Activated CD8-positive, alpha-beta memory T cell treated with anti-CD3 and anti-CD28 coated beads, Interleukin-2, amount 50 U/mL, for 1 hour (primary cell): ENCODE results near the gene MSL3B.

Experiments
- DNase-seq: peaks from one replicate; pipeline ENCODE4 v3.0.0-alpha.2; 2020; ENCODE audit errors: extremely low read depth

Gene MSL3B

DNA sequence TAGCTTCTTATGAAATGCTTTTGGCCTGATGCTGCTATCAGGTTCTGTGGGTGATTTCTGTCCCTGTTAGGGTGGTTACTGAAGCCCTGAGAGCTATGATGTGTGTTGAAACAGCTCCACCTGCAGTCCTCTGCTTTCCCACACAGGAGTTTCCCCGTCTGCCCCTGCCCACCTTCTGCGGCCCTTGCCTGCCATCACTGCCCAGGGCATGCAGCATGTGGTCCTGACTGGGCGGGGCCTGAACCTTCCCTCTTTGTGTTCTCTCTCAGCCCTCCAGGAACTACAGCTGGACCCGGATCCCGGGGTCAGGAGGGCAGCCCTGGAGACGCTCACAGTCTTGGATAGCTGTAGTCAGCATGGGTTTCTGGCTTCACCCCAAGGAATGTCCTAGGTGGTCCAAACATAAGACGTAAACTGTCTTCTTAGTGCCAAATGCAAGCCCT lies 35.3 kb downstream of the MSL3B start:
- no peak for DNase-seq

DNA sequence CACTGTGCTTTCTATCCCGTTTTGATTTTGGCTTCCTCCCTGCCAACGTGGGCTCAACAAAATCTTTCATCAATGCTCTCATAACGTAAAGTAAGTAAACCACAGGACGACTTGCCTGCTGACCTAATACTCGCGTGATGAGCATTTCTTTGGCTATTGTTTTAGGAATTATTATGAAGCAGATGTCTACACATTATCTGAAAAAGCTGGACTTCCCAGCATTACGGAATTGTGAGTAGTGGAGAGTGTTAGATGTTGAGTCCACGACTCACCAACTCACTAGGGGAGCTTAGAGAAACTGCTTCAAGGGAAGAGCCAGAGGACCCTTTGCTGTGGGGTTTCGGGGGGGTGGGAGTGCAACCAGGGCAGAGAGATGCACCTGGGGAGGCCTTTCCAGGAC lies 35.8 kb downstream of the MSL3B start:
- no peak for DNase-seq

DNA sequence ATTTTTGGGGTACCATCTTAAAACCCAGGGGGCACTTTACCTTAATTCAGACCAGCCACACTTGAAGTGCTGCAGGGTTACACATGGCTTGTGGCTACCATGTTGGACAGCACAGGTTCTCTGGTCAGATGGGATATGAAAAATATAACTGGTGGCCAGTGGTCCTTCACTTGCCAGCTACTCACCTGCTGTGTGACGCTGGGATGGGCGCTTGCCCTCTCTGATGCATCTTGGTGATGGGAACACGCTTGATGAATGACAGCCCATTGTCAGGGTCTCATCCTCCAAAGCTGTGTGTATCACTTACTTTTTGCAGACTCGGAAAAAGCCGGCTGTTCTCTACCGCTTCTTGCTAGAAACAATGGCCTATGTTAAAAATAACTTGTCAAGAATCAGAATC lies 36.3 kb downstream of the MSL3B start:
- DNase-seq = no peak

DNA sequence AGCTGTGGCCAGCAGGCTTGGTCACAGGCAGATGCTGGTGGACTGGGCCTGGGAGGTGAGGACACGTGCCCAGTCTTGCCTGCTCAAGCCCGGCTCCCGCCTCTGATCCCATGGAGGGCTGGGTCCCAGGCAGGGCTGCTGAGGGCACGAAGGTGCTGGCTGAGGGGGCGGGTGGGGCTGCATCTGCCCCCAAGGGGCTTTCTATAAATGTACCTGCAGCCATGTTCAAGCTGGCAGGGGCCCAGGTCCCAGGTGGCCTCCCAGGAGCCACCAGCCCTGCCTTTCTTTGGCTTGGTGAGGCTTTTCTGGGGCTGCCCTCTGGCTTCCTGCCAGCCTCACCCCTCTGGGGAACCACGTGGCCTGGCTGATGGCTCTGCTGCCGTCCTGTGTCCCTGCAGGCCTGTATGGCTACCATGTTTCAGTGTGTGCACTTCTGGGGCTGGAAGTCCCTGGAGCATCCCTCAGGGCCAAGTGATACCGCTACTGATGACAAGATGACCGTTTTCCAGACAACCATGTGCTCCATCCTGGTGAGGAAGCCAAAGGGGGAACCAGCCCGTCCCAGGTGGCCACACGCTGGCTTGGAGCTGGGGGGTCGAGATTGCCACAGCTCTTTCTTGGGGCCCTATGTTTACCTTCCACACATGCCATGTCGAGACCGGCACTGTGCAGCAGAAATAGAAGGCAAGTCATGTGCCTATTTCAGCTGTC lies 37.0 kb downstream of the MSL3B start:
- no peak for DNase-seq

DNA sequence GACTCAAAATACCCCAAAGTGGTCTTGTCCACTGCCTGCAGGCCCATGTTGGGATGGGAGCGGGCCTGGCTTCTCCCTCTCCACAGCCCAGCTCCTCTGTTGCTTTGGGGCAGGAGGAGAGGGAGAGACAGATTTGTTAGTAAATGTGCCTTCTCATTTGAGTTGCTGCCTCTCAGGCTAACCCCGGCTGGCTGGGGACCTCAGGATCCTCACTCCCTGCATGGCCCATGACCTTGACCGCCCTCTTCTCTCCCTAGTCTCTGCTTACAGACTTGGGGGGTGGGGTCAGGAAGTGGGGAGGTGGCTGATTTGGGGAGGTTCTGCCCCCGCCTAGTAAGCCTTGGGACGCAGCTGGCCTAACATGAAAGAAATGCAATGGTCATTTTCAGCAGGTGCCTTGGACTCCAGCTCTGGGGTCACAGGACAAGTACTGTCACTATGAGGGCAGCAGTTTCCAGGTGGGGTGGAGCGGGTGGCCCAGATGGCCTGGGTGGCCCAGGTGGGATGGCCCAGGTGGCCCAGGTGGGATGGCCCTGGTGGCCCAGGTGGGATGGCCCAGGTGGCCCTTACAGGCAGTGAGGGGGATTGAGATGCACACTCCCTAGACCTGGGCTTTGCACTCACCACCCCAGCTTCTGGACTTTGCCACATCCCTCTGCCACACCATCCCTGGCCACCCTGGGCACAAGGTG lies 37.9 kb downstream of the MSL3B start:
- no peak for DNase-seq

DNA sequence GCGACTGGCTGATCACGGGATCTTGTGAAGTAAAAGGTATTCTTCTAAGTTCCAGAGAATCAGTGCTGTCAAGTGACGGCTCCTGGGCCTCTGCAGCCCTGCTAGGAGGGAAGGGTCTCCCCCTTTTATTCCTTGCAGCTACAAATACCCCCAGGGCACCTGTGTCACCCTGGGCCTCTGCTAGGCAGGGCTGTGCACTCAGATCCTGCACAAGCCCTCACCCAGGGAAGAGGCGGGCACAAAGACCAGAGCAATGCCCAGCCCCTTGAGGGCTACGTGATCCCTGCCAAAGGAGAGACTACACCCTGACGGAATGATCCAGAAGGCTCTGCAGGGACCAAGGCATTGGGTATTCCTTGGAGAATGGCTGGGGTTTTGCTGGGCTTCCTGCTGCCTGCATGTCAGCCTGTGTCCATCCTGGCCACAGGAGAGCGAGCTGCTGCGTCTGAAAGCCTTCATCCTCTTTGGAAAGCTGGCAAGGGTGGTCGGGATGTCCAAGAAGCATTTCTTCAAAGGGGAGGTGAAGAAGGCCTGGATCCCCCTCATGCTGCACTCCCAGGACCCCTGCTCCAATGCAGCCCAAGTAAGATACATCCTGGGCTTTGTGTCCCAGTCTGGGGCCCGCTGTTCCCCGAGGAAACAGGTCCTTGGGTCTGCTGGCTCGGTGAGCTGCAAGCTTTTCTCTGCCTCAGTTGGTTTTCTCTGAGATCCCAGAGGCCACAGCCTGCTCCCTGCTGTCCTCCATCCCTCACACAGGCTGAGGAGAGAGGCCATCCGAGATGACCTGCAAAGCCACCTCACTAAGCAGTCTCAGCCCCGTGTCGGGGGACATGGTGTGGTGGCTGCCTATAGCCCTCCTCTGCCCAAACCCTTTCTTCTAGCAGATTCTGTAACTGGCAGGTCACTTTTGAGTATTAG lies 38.7 kb downstream of the MSL3B start:
- DNase-seq = no peak

DNA sequence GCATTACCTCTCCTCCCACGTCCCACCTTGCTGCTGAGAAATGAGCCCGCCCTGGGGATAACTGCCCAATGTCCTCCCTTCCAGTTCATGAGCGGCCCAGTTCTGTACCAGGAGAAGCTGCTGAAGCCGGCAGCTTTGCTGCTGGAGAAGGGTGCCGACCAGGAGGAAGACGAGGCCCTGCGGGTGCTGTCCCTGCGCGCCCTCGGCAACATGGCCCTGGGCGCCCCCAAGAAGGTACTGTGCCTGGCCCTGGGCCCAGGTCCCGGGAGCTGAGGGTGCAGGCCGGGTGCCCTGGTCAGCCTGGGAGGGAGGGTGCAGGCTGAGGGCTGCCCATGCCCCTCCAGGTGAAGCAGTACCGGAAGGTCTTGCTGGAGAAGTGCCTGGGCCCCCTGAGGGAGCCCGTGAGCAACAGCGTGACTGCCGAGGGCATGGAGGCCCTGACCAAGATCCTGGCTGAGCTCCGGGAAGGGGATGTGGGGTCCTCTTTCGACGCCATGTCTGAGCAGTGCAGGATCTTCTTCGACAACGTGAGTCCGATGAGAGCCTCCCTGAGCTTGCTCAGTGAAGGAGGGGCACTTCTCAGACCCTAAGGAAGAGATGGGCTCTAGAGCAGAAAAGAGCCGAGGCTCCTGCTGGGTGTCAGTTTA lies 39.5 kb downstream of the MSL3B start:
- DNase-seq = no peak

DNA sequence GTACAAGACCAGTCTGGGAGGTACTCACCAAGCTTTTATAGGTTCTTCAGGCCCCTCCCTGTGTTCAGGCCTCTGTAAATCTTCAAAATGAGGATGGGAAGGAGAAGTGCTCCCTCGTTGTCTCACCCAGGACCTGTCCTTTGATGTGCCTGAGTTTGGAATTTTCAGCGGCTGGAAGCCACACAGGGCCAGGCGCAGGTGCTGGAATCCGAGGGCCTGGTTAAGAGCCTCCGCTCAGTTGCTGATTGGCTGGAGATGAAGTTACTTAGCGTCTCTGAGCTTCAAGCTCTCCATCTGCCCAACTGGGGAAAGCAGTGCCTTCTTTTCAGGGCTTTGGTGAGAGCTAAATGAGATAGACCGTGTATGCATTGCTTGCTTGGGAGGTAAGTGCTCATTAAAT lies 43.8 kb downstream of the MSL3B start:
- DNase-seq = no peak

DNA sequence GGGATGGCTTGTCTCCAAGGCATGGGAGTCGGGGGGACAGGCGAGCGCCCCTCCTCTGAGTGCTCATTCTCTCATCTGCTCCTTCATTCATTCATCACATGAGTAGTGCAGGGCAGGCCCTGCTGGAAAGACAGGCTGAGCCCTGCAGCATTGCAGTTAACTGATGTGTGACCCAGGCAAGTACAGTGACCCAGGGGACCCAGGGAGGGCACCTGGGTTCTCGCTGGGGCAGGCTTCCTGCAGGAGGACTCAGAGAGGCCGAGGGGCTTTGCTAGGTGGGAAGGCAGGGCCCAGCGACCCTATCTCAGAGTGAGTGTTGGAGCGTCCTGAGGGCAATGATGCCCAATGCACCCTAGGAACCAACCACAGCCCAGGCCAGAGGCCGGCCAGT lies 44.5 kb downstream of the MSL3B start:
- no peak for DNase-seq

DNA sequence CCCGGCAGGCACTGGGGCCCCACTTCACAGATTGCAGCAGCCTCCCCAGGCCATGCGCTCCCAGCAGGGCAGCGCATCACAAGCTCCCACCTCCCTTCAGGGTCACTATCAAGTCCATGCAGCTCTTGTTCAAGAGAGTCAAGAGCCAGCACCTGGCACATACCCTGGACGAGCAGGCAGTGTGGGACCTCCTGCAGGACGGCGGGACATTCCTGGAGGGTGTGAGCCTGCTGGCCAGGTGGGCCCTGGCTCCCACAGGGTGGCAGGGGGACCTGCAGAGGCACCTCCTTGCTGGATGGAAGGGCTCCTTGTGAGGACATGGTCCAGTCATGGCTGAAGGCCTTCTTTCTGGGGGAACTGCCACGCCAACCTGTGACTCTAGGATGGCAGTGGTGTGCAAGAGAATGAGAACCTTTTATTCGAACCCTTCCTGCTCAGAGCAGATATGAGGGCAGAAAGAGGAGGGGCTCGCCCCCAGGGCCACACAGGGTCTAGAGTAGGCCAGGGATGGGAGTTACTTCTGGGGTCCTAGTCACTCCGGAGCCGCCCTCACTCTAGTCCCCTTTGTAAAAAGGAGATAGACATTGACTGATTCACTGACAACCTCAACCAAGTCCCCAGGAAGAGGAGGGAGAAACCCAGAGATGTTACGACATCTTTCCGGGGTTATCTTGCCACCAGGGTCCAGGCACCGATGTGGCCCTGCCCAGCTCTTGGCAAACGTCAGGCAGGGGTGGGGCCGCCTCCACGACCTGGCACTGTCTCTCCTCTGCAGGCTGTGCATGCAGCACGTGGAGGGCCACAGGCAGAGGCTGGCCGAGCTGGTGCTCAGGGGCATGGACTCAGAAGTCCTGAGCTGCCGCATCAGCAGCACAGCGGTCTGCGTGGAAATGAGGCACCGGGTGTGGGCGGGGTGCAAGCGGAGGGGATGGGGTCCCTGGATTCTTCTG lies 45.1 kb downstream of the MSL3B start:
- no peak for DNase-seq

DNA sequence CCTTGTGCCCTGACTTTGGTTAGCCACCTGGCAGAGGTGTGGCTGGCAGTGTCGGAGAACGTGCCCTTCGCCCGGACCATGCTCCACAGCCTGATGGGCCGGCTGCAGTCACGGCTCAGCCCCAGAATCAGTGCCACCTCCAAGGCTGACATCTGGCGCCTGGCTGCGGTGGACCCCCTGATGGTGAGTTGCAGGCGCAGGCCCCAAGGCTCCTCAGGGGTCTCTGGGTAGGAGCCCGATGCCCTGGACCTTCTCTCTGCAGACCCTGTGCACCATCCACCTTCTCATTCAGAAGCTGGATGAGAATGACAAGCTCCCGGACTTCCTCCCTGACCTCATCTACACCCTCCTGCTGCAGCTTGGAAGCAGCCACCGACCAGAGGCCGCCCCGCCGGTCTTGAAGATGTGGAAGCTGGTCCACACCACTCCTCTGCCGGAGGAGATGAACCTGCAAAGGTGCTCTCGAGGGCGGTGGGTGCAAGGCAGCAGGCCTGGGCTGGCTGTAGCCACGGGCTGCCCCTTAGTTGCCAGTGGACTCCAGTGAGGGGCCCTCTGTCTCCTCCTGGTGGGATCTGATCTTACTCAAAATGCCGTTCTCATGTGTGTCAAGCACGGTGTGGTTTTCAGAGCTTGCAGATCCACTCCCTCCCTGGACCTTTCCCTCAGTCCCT lies 46.0 kb downstream of the MSL3B start:
- DNase-seq = no peak

DNA sequence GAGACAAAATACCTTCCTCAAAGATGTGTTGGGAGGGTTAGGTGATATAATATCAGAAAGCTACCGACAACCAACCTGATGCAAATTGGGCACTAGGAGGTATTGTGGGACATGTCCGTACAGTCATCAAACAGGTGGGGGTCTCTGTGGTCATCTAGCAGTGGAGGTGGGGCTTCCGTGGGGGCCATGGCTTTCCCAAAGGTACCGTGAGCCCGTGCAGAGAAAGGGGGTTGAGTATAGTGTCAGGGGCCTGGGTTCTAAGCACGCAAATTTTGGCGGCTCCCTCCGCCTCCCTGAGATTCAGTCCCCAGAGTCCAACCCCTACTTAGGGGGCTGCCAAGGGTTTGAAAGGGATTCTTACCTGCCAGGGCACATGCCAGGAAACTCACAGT lies 46.5 kb downstream of the MSL3B start:
- DNase-seq = no peak

DNA sequence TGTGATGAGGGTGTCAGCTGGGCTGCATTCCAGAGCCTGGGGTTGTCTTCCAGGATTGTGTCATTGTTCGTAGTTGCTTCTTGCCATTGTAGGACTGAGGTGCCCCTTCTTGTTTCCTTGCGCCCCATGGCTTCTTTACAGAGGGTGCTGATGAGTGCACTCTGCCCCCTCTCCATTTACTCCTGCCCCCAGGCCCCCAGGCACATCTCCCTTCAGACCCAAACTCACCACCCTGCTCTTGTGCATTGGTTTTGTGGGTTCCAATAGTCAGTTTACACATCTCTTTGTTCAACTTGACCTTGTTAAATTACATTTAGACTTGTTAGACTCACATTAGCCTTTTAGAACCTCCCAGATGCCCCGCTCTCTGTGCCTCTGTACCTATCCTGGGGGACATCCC lies 47.0 kb downstream of the MSL3B start:
- DNase-seq = no peak

DNA sequence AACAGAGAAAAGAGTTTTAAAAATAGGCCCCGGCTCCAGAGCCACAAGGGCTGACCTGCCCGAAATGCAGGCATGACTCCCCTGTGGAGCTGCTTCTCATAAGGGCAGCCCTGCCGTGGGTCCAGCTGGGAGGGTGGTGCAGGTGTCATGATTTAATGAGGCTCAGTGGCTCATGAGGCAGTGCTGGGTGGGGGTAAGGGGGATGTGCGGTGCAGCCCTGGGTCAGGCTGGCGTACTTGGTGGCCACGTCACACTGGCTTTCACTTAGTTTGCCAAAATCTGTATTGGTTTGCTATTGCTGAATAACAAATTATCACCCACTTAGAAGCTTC lies 47.4 kb downstream of the MSL3B start:
- DNase-seq = no peak

DNA sequence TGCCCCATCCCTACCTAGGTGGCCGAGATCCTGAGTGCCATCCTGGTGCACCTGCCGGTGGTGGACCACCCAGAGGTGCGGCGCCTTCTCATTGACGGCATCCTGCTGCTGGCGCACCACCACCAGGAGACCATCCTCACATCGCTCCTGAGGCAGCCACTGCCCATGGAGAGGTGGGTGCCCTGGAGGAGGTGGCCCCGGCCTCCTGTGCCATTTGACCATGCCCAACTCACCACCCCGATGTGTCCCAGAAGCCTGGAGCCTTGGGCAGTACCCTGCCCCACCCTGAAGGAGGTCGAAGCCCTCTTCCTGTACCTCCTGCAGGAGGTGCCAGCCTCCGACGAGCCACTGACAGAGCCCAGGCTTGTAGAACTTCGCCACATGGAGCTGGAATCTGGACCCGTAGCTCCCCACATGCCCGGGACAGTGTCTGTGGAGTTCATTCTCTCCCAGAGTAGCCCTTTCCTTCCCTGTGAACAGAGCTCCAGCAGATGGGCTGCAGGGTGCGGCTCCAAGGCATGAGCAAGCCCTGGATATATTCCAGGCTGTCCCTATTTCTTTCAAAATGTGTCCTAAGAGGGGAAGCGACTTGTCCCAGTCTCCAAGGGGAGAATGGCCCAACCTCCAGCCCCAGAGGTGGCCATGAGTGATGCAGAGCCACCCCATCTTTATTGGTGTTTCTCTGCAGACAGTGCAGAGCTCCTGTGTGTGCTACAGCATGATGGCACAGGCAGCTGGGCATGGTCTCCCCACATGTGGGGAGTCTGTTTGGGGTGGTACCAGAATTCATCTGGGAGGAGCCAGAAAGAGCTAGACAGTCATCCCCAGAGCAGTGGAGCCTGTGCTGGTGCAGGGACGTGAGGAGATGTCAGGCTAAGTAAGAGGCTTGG lies 48.1 kb downstream of the MSL3B start:
- DNase-seq = no peak

DNA sequence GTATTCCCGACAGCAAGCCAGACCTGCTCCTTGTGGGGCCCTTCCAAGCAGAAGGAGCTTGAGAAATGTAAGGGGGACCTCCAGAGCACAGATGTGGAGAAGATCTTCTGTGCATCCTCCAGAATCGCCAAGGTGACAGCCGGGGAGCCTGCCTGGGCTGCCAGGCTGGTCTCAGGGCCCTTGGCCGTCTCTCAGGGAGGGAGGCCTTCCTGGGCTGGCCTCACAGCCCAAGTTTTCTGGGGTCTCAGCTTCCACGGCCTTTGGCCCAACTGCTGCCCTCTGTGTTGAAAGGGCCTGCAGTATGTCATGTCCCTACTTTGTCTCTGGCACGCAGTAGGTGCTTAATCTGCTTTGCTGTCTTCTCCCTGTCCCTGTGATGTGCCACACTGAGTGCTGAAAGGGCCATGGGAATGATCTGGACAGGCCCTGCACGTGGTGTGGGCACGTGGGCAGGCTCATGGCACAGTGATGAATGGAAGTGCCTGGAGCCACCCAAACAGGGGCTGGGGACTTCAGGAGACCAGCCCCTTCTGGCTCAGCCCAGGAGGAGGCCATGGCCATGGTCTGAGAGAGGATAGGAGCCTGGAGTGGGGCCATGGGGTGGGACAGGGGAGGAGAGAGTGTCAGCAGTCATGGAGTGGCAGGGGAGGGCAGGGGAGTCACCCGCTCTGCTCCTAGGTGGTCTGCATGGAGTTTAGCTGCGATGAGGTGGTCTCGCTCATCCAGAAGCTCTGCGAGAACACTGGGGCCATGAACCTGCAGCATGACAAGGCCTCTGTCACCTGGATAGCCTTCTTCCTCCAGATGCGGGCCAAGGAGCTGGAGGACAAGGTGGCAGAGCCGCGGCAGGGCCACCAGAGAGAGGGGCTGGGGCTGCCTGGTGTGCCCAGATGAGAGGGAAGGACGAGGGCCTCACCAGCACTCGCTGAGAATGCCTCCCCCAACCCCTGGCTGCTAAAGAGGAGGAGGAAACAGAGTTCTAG lies 49.3 kb downstream of the MSL3B start:
- DNase-seq = no peak

DNA sequence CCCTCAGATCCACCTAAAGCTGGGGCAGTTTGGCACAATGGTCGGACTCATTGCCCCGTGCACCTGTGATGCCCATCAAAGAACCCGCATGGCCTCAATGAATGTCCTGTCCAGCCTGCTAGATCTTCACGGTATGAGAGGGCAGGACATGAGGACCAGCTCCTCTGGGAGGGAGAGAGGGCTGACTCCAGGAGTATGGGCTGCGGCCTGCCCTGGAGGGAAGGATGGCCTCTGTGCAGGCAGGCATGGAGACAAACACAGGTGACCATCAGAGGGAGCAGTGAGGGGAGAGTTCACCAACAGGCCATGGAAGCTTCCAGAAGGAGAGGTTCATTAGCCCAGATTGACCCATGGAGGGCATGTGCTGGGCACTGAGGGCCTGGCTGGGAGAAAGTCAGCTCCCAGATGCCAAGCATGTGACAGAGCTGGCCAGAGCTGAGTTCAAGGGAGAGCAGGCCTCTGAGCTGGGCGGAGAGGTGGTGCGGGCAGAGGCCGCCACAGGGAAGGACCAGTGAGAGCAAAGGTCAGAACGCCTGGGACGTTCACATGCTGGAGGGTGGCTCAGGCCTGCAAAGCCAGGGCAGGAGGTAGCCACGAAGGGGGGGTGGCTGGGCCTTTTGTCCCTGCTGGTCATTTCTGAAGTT lies 50.1 kb downstream of the MSL3B start:
- no peak for DNase-seq
